Activated T-helper 2 cell treated with anti-CD3 and anti-CD28 coated beads, Interferon-gamma antibody, Interleukin-2, Interleukin-4, amounts not matched to agents 10 μg/mL and 5 μg/mL and 100 μg/mL, durations not matched to agents 14 hours and 24 hours and 36 hours (primary cell): Measurements from ENCODE around the gene SLC17A2. TPM values are rescaled to one million over a fixed set of nuclear protein-coding genes. Genes with fewer than 3 reads are reported as not detected.
"Not testable (repeated sequence)": the region's sequence is repeated elsewhere in the genome, so short reads cannot be mapped to it uniquely, and the experiment has no call there.

Experiments
- DNase-seq: peaks from one replicate; pipeline ENCODE4 v3.0.0; 2021; ENCODE audit warnings: low spot score
- H3K27ac Mint-ChIP-seq: one replicate; pipeline ENCODE4 v1.8.0; 2021; ENCODE audit warnings: mixed read lengths
- H3K27me3 Mint-ChIP-seq: one replicate; pipeline ENCODE4 v1.8.0; 2021; ENCODE audit warnings: low read depth, mixed read lengths
- H3K36me3 Mint-ChIP-seq: one replicate; pipeline ENCODE4 v1.8.0; 2021; ENCODE audit warnings: low read depth, mixed read lengths
- H3K4me1 Mint-ChIP-seq: one replicate; pipeline ENCODE4 v1.8.0; 2021; ENCODE audit warnings: low read depth, mixed read lengths
- H3K4me3 Mint-ChIP-seq: one replicate; pipeline ENCODE4 v1.8.0; 2021; ENCODE audit warnings: low read depth, mild to moderate bottlenecking, moderate library complexity, mixed read lengths
- H3K9me3 Mint-ChIP-seq: one replicate; pipeline ENCODE4 v1.8.0; 2021; ENCODE audit warnings: mixed read lengths
- intact Hi-C: fragments of 100-400 bp; cut with micrococcal nuclease; formaldehyde crosslinking; loops from one replicate; pipeline ENCODE4 v1.15.1; 2023
- total RNA-seq: library from RNA; stranded (reverse); gene quantifications from 2 replicates; pipeline ENCODE4 v1.2.3, GENCODE V29; 2022

The SLC17A2 gene
- total RNA-seq, 1 donor from 2014 or later: 0.41 TPM

DNA sequence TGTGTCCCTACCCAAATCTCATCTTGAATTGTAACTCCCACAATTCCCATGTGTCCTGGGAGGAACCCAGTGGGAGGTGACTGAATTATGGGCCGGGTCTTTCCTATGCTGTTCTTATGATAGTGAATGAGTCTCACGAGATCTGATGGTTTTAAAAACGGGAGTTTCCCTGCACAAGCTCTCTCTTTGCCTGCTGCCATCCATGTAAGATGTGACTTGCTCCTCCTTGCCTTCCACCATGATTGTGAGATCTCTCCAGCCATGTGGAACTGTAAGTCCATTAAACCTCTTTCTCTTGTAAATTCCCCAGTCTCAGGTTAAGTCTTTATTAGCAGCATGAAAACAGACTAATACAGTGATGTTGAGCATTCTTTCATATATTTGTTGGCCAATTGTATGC lies 15.2 kb upstream of the SLC17A2 start:
- Mint-ChIP-seq H3K27ac (peak overlapping the region; percentile 24), H3K4me1 (peaks cover 38% of the 10 kb centered on the region)
- not testable (repeated sequence) for H3K4me3 Mint-ChIP-seq, H3K27me3 Mint-ChIP-seq, H3K9me3 Mint-ChIP-seq, H3K36me3 Mint-ChIP-seq, DNase-seq
- intact Hi-C loops: loop anchor here (1.0 to 5.0 kb wide), 6 partner anchors 17 to 167 kb away; partner anchors contain the start of gene TRIM38

GRCh38 chr6:25944688-25945574 lies 14.4 kb upstream of the SLC17A2 start:
- Mint-ChIP-seq H3K36me3 (peaks cover 8% of the 10 kb centered on the region), H3K4me3 (no peak overlapping the region), H3K27me3 (peaks cover 2% of the 10 kb centered on the region), H3K27ac (peak overlapping the region; percentile 24), H3K9me3 (peaks cover 8% of the 10 kb centered on the region), H3K4me1 (peaks cover 40% of the 10 kb centered on the region)
- intact Hi-C loops: loop anchor here (1.0 to 5.0 kb wide), 8 partner anchors 17 to 673 kb away; partner anchors contain the start of gene TRIM38
- DNase-seq: peak; percentile 26

DNA sequence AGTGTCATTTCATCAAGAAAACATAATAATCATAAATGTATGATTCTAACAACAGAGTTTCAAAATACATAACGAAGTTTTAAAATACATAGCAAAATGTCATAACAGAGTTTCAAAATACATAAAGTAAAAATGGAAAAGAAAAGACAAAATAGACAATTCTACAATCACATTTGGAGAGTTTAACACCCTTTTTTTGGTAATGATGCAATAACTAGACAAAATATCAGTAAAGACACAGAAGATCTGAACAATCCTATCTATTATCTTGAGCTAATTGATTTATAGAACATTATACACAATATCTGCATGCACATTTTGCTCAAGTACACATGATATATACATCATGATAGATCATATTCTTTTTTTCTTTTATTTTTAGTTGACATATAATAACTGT lies 13.4 kb upstream of the SLC17A2 start:
- Mint-ChIP-seq H3K4me3 (no peak overlapping the region), H3K36me3 (peaks cover 8% of the 10 kb centered on the region), H3K27ac (no peak overlapping the region), H3K9me3 (peaks cover 8% of the 10 kb centered on the region), H3K4me1 (peaks cover 41% of the 10 kb centered on the region), H3K27me3 (peaks cover 2% of the 10 kb centered on the region)
- no peak for DNase-seq
- intact Hi-C loops: loop anchor here (2.0 to 5.0 kb wide), 3 partner anchors 25 to 672 kb away; no protein-coding TSS in a partner anchor

DNA sequence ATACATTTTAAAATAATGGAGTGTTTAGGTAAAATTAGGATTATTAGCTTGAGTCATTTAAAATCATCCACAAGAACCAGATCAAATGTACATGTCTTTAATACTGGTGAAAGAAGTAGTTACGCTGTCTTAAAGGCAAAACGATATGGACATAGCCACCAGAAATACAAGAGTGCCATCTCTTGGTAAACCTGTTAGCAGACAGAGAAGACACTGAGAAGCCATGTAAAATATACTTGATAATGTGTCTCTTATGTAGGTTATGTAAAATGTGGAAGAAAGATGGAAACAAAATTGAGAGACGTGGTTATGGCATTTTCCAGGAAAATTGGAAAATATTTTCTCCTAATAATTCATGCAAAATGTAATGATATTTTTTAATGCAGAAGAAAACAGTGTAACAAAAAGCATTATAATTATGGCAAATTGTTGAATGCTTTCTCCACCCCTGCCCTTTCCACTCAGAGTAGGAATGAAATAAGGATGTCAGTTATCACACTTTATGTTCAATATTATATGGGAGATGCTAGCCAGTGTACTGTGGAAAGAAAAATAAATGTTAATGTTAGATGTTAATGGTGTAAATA lies 12.2 kb upstream of the SLC17A2 start:
- peaks cover 8% of the 10 kb centered on the region for H3K36me3 Mint-ChIP-seq
- H3K27me3 Mint-ChIP-seq: peaks cover 2% of the 10 kb centered on the region
- intact Hi-C loops: loop anchor here (1.0 to 5.0 kb wide), 4 partner anchors 65 to 670 kb away; no protein-coding TSS in a partner anchor
- peaks cover 41% of the 10 kb centered on the region for H3K4me1 Mint-ChIP-seq
- peaks cover 8% of the 10 kb centered on the region for H3K9me3 Mint-ChIP-seq
- H3K27ac Mint-ChIP-seq: no peak overlapping the region
- H3K4me3 Mint-ChIP-seq: no peak overlapping the region
- DNase-seq: no peak

DNA sequence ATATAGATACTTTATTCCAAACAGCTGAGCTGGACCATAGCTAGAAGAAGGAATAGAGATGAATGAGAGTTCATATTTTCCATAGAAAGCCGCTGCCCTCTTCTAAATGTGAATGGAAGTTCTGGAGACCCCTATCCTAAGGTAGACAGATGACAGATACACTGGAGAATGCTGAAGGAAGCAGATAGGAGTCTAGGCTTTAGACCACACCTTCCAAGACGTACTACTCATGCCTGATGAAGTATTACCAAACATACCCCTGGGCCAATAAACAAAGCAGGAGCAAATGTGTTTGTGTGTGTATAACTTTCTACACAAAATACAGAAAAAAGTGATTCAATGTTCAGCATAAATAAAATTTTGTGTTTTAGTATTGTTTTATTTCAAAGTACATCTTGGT lies 9.1 kb upstream of the SLC17A2 start:
- no peak for DNase-seq
- H3K9me3 Mint-ChIP-seq: no peaks in the 10 kb centered on the region
- H3K4me1 Mint-ChIP-seq: peaks cover 21% of the 10 kb centered on the region
- no peak overlapping the region for H3K4me3 Mint-ChIP-seq
- peaks cover 5% of the 10 kb centered on the region for H3K27me3 Mint-ChIP-seq
- H3K27ac Mint-ChIP-seq: no peak overlapping the region
- H3K36me3 Mint-ChIP-seq: no peaks in the 10 kb centered on the region
- intact Hi-C loops: no loop called here

DNA sequence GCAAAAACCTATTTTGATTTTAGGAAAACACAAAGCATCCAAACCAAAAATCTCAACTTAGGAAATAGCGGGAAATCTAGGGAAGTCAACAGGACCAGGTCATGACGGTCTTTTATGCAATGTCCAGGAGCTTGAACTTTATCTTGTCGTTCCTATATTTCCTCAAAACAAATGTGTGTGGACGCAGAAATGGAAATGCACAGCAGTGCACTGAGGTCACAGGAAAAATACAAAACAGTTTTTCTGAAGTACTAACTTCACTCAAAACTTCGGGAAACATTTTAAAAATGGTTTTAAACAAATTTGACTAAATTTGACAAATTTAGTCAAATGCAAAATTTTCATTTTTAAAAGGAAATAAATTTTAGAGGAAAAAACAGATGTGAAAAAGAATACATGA lies 5.5 kb upstream of the SLC17A2 start:
- no peak for DNase-seq
- Mint-ChIP-seq H3K27ac (no peak overlapping the region), H3K4me1 (peaks cover 8% of the 10 kb centered on the region), H3K4me3 (no peak overlapping the region), H3K36me3 (no peaks in the 10 kb centered on the region), H3K27me3 (peaks cover 3% of the 10 kb centered on the region), H3K9me3 (no peaks in the 10 kb centered on the region)
- intact Hi-C loops: no loop called here

- no peaks in the 10 kb centered on the region for H3K9me3 Mint-ChIP-seq
- no peak overlapping the region for H3K27ac Mint-ChIP-seq
- intact Hi-C loops: no loop called here
Measured at GRCh38 chr6:25934735-25935313, 4.3 kb upstream of the SLC17A2 start.

DNA sequence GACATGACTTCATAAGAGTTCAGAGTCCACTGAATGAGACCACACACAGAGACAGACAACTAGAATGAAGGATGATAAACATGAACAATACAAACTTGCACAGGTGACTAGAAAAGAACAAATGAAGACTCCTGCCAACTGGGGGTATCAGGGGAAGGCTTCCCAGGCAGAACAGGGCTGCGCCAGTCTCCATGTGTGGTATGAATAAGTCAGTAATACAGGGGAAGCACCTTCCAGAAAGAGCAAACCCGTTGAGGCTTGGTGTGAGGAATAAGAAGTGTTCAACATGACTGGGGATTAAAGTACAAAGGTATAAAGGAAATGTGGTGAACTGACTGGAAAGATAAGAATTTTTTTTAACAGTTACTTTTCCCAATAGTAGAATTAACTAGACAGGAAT lies 3.7 kb upstream of the SLC17A2 start:
- intact Hi-C loops: no loop called here

More at GRCh38 chr6:25934735-25935313, 4.3 kb upstream of the SLC17A2 start:
- Mint-ChIP-seq H3K4me1 (peaks cover 3% of the 10 kb centered on the region), H3K27me3 (peaks cover 3% of the 10 kb centered on the region), H3K4me3 (no peak overlapping the region), H3K36me3 (no peaks in the 10 kb centered on the region)
- DNase-seq: no peak

GRCh38 chr6:25931411-25931709 lies 869 bp upstream of the SLC17A2 start:
- H3K27ac Mint-ChIP-seq: no peak overlapping the region
- no peak for DNase-seq
- H3K36me3 Mint-ChIP-seq: no peaks in the 10 kb centered on the region
- H3K9me3 Mint-ChIP-seq: no peaks in the 10 kb centered on the region
- H3K4me1 Mint-ChIP-seq: peaks cover 20% of the 10 kb centered on the region
- H3K4me3 Mint-ChIP-seq: no peak overlapping the region
- intact Hi-C loops: no loop called here
- peaks cover 2% of the 10 kb centered on the region for H3K27me3 Mint-ChIP-seq

More for the DNA sequence above, 3.7 kb upstream of the SLC17A2 start:
- Mint-ChIP-seq H3K9me3 (no peaks in the 10 kb centered on the region), H3K36me3 (no peaks in the 10 kb centered on the region), H3K27ac (no peak overlapping the region), H3K27me3 (peaks cover 3% of the 10 kb centered on the region), H3K4me3 (no peak overlapping the region), H3K4me1 (peaks cover 7% of the 10 kb centered on the region)
- DNase-seq: no peak

DNA sequence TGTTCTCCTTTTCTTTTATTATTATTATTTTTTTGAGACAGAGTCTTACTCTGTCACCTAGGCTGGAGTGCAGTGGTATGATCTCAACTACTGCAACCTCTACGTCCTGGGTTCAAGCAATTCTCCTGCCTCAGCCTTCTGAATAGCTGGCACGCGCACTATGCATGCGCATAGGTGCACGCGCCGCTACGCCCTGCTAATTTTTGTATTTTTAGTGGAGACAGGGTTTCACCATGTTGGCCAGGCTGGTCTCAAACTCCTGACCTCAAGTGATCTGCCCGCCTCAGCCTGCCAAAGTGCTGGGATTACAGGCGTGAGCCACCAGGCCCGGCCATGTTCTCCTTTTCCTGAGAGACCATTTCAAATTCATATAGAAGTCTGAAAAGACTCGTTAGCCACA lies 706 bp downstream of the SLC17A2 start:
- H3K9me3 Mint-ChIP-seq, intact Hi-C loops, H3K36me3 Mint-ChIP-seq, H3K27me3 Mint-ChIP-seq, DNase-seq, H3K4me3 Mint-ChIP-seq, H3K27ac Mint-ChIP-seq: not testable (repeated sequence)
- H3K4me1 Mint-ChIP-seq: peaks cover 20% of the 10 kb centered on the region

DNA sequence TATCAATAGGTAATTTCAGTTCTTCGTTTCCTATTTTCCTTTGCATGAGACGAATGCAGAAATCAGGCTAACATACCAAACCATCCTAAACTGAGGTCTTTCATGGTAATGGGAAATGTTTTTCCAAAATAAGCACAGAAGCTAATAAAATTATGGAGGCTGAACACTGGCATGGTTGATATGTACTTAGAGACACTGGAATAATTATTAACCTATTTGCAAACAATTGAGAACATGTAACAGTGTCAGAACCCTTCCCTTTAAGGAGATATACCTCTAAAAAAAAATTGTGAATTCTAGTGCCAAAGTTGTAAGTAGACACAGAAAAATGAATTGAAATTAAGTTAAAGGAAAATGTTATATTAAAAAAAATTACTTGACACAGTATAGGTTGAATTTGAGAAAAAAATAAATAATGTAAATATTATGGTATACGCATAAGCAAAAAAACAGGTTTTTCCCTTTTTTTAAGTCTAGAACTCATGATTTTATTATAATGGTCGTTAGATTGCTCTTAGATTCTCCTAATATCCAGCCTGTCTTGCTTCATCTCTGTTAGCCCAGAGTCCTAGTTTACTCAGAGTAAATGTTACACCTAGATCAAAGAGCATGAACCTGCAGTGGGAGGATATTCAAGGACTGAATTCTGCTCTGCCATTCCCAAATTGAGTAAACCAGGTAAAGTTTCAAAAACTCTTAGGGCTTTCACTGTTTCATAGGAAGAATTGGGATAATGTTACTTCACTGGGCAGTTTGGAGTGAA lies 1.7 kb downstream of the SLC17A2 start:
- Mint-ChIP-seq H3K4me3 (no peak overlapping the region), H3K9me3 (no peaks in the 10 kb centered on the region), H3K4me1 (peaks cover 17% of the 10 kb centered on the region), H3K36me3 (no peaks in the 10 kb centered on the region), H3K27me3 (no peaks in the 10 kb centered on the region), H3K27ac (no peak overlapping the region)
- intact Hi-C loops: no loop called here
- DNase-seq: no peak

- Mint-ChIP-seq H3K9me3 (no peaks in the 10 kb centered on the region), H3K36me3 (no peaks in the 10 kb centered on the region), H3K4me3 (no peak overlapping the region), H3K27me3 (no peaks in the 10 kb centered on the region), H3K27ac (no peak overlapping the region), H3K4me1 (peaks cover 19% of the 10 kb centered on the region)
- intact Hi-C loops: no loop called here
- no peak for DNase-seq
Measured at GRCh38 chr6:25927756-25928216, 2.7 kb downstream of the SLC17A2 start.
